HL-60/S4 treated with phorbol 12-myristate 13-acetate at 8.2 ng/mL for 4 days and 3 days (cell line): ENCODE results near the gene IGF1.
"Not testable (repeated sequence)": the region's sequence is repeated elsewhere in the genome, so short reads cannot be mapped to it uniquely, and the experiment has no call there.

ENCODE experiments used
- in situ Hi-C: fragments of 300-500 bp; cut with MboI; formaldehyde crosslinking; loops from 2 replicates; pipeline ENCODE4 v1.15.0; 2022; ENCODE audit warnings: low sequenced_read_pairs

IGF1 gene

DNA sequence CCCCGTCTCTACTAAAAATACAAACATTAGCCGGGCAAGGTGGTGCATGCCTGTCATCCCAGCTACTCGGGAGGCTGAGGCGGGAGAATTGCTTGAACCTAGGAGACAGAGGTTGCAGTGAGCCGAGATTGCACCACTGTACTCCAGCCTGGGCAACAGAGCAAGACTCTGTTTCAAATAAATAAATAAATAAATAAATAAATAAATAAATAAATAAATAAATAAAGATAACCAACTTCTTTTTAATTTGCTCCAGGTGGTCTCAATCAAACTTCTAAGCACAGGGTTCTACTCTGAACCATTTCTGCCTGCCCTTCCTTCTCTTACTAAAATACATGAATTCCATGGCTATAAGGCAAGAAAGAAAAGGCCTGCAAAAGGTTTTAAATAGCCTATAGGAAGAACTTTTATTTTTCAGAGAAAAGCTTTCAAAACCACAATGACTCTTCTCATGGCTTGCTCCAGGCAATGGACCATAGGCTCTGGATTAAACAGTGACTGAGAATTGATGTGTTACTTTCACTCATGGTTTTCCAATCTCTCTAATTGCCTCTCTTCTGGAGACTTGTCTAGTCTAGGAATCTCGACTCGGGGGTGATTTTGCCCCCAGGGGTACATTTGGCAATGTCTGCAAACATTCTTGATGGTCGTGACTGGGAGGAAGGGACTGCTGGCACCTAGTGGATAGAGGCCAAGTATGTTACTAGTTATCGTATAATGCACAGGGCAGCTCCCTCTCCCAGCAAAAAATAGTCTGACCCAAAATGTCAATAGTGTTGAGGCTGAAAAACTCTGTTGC is 14.4 kb downstream of the IGF1 start:
- in situ Hi-C loops: no loop called here

- in situ Hi-C loops: no loop called here
Measured at GRCh38 chr12:102463659-102464249, 16.6 kb downstream of the IGF1 start.

DNA sequence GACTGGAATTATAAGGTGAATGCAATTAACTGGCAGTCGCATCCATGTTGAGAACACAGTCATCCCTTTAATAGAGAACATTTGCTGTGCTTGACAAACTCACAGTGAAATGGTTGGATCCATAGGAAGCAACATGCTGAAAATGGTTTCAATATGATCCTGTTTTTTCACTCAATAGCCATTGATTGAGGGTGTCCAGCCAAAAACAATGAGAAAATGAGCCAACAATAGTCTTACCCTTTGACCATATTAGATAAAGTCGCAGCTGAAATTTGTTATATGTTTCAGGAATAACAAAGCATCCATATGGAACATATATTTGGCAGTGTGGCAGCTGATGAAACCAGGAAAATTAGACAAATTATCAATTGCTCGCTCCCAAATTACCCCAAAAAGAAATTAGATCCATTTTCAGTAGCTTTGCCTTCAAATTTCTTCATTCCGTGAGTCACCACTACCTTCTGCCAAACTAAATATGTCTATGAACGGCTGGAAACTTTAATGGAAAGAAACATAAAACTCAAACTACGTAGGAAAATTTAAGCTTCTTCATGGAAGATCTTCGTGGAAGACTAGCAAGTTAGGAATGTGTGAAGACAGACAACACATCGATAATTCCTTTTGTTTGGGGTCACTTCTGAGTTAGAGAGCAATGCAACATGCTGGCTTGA is 17.4 kb downstream of the IGF1 start:
- in situ Hi-C loops: no loop called here

DNA sequence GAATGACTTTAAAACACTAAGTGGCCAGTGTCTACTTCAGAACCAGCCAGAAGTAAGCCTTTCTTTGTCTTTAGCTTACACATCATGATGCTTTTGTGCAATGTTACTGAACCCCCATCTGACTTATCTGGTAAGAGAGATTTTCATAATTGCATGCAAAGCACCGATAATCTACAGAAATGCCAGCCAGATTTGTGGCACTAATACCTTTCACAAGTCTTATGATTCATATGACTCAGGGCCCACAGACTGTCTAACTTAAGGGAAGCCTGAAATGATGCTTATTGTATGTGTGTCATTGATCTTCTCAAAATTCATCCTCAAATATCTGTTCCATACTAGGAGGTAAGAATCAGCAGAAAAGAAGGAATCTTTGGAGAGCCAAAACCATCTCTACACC is 18.0 kb downstream of the IGF1 start:
- in situ Hi-C loops: no loop called here

DNA sequence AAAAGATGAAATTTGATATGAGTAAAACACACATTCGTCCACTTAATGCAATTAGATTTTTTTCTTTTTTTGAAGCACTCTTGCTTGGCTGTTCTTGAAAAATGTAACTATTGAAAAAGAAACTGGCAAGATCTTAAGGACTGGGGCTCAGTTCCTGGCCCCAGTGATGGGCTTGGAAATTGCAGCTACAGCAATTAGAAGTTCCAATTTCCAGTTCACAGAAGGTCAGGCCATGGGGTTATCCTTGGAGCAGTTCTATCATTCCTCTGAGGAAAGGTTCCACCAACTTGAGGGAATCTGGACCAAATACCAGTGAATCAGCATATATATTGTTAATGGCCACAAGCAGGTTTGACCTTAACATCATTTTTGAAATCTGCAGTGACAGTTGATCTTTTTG is 18.9 kb downstream of the IGF1 start:
- in situ Hi-C loops: no loop called here

DNA sequence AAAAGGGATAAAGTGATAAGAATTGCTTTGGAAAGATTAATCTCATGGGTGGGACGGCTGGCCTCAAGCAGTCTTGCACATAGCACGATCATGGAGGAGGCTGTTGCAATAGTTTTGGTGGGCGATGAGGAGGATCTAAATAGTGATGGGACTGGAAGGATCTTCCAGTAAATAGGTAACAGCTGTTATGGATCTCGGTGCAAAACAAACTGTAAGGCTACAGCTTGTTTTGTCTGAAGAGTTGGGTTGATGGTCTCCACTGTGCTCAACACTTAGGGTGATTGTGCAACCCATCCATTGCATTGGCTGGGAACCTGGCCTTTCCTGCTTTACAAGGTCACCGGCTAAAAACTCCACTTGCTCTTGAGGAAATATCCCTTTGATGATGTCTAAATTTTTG is 21.0 kb downstream of the IGF1 start:
- in situ Hi-C loops: no loop called here

DNA sequence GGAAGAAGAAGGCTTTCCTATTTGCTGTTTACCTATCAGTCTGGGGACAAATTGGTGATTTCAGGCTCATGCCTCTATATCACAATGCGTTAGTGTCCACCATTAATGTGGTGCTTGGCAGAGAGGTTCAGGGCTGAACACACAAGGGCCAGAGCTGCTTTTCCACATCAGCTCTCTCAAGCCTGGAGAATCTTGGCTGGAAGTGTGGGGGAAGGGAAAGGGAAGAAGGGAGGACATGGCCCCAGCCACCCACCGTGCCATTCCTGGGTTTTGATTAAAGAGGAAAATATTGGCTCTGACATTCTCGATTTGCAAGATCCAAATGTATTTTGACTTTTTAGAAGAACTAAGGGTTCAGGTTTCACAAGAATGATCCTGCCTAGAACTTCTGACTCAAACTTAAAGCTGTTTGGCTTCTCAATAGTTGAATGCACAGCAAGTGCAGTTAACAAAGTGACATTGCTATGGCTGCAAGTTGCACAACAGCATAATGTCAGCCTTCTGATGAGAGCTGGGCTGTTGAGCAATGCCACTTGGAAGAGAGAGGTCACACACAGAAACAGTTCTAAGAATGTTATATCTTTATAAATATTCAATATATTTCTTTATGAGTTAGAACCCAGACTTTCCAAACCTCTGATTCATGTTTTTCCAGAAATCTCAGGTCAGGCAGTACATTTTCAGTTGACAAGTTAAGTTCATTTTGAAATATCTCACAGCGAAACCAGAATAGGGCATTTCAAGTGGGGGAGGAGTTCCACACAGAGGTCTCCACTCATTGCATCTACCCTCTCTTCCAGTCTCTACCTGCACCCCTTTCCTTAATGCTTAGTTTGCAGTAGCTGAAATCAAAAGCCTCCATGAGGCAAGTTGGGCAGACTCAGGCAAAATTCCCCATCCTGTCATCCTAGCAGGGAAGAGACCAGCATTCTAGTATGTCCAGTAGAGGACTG is 25.3 kb downstream of the IGF1 start:
- in situ Hi-C loops: no loop called here

- in situ Hi-C loops: no loop called here
Measured at GRCh38 chr12:102454330-102454729, 26.0 kb downstream of the IGF1 start.

GRCh38 chr12:102452605-102453004 is 27.8 kb downstream of the IGF1 start:
- in situ Hi-C loops: no loop called here

DNA sequence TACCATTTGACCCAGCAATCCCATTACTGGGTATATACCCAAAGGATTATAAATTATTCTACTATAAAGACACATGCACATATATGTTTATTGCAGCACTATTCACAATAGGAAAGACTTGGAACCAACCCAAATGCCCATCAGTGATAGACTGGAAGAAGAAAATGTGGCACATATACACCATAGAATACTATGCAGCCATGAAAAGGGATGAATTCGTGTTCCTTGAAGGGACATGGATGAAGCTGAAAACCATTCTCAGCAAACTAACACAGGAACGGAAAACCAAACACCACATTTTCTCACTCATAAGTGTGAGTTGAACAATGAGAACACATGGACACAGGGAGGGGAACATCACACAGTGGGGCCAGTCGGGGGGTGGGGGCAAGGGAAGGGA is 31.3 kb downstream of the IGF1 start:
- in situ Hi-C loops: not testable (repeated sequence)

- in situ Hi-C loops: not testable (repeated sequence)
Measured at GRCh38 chr12:102447426-102447825, 32.9 kb downstream of the IGF1 start.

DNA sequence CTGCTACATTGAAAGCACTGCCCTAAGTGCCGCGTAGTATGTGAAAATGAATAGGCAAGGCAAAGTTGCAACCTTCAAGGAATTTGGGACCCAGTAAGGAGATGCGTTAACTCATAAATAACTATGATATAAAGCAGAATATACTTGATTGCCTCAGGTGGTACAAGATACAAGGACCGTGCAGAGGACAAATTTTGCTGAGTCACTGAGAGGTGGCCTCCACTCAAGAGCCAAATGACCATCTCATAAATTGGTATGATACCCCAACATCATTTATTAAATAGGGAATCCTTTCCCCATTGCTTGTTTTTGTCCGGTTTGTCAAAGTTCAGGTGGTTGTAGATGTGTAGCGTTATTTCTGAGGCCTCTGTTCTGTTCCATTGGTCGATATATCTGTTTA is 35.7 kb downstream of the IGF1 start:
- in situ Hi-C loops: no loop called here

DNA sequence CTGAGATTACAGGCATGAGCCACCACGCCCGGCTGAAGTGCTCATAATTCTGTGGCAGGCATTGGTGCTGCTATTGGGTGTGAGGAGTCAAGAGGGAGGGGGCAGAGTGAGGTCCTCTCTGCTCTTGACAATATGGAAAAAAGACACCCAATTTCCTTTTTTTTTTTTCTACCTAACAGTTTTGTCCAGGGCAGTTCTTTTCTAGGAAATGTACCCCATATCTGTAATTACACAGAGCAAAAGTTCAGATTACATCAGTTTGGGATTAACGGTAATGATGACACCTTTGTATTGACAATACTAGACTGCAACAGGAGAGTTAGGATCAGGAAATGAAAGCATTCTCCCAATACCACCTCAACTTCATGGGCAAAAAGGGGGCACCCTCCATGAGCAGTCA is 36.3 kb downstream of the IGF1 start:
- in situ Hi-C loops: no loop called here

GRCh38 chr12:102441077-102441596 is 39.2 kb downstream of the IGF1 start:
- in situ Hi-C loops: no loop called here

GRCh38 chr12:102439426-102440405 is 40.6 kb downstream of the IGF1 start:
- in situ Hi-C loops: no loop called here

GRCh38 chr12:102438827-102439210 is 41.5 kb downstream of the IGF1 start:
- in situ Hi-C loops: no loop called here

- in situ Hi-C loops: no loop called here
Measured at GRCh38 chr12:102438047-102438826, 42.1 kb downstream of the IGF1 start.

DNA sequence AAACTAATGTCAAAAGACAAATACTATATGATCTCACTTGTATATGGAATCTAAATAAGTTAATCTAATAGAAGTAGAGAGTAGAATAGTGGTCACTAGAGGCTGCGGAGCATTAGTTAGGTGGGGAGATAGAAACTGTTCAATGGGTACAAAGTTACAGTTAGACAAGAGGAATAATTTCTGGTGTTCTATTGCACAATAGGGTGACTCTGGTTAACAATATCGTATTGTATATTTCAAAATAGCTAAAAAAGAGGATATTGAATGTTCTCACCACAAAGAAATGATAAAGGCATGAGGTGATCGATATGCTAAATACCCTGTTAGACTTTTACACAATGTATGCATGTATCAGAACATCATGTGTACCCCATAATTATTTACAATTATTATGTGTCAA is 42.9 kb downstream of the IGF1 start:
- in situ Hi-C loops: no loop called here

- in situ Hi-C loops: no loop called here
Measured at GRCh38 chr12:102436867-102437266, 43.5 kb downstream of the IGF1 start.
